DMS53 treated with DMSO at 0.1 percent for 48 hours (cell line): ENCODE measurements around the gene BLACAT1.
"Not testable (repeated sequence)": the region's sequence is repeated elsewhere in the genome, so short reads cannot be mapped to it uniquely, and the experiment has no call there.

Source experiments
- DNase-seq: peaks from one replicate; lab custom pipeline; 2025; ENCODE audit not compliant: unreplicated experiment; lab: John Stamatoyannopoulos, UW

The BLACAT1 gene

DNA sequence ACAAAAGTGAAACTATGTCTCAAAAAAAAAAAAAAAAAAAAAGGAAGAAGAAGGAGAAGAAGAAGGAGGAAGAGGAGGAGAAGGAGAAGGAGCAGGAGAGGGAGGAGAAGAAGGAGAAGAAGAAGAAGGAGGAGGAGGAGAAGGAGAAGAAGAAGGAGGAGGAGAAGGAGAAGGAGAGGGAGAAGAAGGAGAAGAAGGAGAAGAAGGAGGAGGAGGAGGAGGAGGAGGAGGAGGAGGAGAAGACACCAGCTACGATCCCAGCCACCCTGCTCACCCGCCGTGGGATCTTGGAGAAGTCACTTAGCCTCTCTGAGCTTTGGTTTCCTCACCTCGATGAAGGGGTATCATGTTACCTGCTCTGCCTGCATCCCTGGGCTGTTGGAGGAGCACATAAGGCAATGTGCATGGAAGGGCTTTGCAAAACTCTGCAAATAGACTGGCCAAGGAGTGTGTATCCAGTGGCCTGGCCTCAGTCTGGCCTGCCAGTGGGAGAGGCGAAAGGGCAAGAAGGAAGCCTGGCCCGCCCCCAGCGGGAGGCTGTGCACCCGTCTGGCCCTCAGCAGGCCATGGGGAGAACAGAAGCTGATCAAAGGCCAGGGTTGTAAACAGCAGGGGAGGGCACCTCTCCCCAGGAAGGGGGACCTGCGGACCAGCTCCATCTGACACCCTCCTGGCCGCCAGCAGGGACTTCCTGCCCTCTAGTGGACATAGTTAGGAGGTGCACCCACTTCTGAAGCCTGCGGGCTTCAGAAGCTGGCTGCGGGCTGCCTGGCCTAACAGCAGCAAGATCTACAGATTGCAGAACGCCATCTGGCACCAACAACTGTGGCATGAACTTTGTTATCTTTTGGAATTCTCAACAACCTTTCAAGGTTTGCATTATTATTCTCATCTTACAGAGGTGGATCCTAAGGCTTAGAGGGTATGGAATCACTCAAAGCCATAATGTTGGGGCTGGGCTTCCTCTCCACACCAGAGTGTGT is 29.4 kb upstream of the BLACAT1 start:
- peak; percentile 97 for DNase-seq

DNA sequence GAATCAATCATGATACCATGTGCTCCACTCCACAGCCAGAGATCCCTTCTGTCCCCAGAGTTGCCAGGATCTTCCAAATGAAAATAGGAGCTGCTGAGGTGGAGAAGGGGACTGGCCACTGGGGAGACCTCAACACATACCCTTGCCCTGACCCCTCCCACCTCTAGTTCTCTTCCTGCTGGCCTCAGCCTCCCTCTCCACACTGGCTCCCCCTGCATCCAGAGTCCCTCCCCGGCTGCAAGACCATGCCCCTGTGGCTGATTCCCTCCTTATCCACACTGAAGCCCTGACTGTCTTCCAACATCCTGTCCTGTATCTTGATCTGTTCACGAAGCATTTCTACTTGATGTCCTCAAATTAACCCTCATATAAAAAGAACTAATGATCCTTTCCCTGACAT is 27.5 kb upstream of the BLACAT1 start:
- DNase-seq = no peak

DNA sequence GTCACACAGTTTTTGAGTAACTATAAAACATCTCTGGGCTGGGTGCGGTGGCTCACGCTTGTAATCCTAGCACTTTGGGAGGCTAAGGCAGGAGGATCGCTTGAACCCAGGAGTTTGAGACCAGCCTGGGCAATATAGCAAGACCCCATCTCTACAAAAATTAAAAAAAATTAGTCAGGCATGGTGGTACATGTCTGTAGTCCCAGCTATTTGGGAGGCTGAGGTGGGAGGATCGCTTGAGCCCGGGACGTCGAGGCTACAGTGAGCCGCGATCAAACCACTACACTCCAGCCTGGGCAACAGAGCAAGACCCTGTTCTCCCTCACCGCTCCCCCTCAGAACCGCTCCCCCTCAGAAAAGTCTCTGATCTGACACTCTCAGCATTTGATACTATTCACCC is 26.7 kb upstream of the BLACAT1 start:
- not testable (repeated sequence) for DNase-seq

DNA sequence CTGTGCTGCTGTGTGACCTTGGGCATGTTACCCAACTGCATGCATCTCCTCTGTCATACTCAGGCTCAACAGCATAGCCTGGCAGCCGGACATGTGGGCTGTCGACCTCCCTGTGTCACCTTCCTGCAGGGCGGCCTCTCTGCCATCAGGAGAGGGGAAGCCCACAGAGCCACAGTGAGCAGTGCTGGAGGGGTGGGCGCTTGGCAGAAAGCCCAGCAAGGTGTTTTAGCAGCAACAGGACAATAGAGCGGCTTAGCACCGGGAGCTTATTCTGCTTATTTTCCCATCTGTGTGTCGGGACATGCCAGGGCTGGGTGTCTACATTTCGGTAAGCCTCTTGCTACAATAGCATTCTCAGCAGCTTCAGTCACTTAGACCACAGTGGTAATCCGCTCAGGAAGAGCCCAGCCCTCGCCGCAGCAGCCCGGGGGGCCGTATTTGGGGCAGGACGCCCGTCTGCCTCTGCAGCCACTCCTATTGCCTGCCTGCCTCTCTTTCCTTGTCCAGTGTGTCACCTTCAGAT is 25.8 kb upstream of the BLACAT1 start:
- DNase-seq = no peak

DNA sequence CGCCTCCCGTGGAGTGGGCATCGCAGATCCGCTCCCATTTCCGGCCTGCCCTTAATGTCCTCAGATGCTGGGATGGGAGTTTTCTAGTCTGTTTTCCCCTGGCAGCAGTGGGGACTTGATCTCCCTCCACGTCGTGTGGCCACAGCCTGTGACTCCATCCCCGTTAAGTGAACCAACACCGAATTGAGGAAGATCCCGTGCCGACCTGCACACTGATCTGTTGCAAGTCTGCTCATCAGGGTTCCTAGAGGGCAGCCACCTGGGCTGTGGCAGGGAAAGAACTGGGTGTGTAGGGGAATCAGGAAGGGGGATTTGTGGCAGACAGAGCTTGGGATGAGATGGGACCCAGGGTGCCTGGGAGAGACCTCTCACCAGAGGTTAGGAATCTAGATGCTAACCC is 25.4 kb upstream of the BLACAT1 start:
- DNase-seq = no peak

DNA sequence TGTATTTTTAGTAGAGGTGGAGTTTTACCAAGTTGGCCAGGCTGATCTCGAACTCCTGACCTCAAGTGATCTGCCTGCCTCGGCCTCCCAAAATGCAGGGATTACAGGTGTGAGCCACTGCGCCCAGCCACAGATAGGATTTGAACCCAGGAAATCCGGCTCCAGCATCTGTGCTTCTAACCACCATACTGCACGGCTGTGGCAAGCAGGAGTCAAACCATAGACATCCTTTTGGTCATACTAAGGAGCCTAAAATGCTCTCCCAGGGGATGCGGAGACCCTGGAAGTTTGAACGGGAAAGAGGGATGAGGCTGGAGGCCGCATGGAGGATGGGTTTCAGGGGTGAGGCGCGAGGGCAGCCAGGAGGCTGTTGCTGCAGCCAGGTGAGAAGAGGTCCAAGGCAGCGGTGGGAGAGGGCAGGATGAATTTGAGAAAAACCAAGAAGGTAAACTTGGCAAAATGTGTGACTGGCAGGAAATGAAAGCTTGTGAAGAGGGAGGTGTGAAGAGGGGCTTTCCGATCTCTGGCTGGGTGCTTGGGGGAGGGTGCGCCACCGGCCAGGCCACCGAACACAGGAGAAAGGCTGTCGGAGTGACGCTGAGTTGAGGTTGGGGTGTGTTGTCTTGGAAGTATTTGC is 24.6 kb upstream of the BLACAT1 start:
- DNase-seq = no peak

DNA sequence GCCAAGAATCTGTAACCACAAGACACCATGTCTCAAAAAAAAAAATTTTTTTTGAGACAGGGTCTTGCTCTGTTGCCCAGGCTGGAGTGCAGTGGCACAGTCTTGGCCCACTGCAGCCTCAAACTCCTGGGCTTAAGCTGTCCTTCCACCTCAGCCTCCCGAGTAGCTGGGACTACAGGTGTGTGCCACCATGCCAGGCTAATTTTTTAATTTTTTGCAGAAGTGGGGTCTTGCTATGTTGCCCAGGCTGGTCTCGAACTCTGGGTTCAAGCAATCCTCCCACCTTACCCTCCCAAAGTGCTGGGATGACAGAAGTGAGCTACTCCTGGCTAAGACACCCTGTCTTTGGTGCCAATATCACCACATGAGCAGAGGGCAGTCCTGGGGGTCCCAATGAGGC is 23.1 kb upstream of the BLACAT1 start:
- DNase-seq = not testable (repeated sequence)

DNA sequence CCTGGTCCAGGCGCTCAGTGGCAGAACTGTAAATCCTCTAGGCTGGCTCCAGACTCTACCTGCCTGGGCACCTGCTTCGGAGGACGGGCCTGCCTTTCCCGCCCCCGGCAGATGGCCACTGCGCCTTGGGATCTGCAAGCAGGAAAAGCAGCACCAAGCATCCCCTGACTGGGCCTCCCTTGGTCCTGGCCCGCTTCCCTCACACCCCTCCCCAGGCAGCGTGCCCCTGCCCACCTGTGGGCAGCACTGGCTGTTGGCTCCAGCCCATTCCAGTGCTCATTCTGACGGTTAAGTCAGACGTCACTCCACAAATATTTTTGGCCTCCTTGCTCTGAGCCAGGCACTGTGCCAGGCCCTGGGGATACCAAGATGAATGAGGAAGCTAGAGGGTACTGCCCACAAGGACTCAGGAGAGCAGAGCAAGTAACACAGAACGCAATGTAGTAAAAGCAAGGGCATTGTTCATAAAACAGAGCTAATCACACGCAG is 22.0 kb upstream of the BLACAT1 start:
- DNase-seq = no peak

DNA sequence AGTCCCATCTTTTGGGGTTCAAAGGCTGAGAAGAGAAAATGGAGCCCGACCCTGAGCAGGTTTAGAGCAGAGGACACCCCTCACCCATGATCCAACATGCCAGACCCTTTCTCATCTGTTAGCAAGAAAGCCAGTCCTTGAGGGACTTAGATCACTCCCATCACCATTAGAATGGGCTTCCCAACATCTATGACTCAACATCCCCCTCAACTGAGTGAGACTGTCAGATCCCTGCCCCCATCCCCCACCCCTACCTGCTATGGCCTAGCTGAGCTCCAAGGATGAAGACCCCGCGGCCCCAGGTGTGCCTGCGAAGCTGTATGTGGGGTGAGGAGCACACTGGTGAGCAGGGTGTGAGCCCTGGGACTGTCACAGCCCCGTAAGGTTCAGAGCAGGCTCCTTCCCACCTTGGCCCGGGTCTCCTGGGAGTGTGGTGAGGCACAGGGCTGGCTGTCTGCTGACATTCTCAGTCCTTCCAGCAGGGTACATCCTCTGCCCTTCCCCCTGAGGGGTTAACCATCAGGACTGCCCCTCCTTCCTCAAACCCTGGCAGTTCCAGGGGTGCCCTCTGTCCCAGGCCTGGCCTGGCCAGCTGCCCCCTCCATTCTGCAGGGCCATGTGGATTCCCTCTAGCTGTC is 21.4 kb upstream of the BLACAT1 start:
- no peak for DNase-seq

DNA sequence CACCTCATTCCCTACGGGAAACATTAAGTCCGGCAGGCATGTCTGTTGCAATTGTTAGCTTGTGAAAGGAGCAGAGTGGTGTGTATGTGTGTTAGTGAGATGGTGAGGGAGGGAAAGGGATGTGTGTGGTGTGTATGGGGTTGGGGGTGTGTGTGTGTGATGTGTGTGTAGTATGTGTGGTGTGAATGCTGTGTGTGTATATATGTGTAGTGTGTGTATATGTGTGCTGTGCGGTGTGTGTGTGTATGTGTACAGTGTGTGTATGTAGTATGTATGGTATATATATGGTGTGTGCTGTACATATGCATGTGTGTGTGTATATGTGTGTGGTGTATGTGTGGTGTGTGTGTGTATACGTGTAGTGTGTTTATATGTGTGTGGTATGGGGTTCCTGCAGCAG is 20.8 kb upstream of the BLACAT1 start:
- DNase-seq = no peak

DNA sequence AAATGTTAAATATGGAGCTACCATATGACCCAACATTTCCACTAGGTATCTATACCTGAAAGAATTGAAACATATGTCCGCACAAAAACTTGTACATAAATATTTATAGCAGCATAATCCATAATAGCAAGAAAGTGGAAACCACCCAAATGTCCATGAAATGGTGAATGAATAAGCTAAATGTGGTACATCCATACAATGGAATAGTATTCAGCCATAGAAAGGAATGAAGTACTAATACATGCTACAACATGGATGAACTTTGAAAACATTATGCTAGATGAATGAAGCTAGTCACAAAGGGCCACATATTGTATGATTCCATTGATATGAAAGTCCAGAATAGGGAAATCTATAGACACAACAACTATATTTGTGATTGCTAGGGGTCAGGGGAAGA is 20.0 kb upstream of the BLACAT1 start:
- no peak for DNase-seq

DNA sequence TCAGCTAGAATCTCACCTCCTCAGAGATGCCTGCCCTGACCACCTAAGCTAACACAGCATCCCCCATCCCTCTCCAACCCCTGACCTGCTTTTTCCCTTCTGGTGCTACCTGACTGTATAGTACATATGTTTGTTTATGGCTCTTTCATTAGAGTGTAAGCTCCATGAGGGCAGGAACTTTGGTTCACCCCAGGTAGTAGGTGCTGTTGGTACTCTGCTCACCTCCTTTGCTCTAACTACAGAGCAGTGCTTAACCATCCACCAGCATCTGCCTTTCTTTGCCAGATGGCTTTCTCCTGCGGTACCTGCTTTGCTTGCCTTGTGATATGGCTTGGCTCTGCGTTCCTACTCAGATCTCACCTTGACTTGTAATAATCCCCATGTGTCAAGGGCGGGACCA is 18.7 kb upstream of the BLACAT1 start:
- DNase-seq = no peak

DNA sequence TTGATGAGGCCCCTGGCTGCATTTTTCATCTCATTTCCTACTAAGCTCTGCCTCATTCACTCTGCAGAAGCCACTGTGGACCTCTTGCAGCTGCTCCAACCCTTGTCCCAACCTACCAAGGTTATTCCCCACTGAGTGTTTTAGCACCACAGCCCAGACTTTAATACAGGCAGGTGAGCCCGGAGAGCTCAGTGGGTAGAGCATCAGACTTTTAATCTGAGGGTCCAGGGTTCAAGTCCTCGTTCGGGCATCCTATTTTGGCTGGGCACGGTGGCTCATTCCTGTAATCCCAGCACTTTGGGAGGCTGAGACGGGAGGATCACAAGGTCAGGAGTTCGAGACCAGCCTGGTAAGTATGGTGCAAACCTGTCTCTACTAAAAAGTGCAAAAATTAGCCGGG is 18.1 kb upstream of the BLACAT1 start:
- DNase-seq = no peak

DNA sequence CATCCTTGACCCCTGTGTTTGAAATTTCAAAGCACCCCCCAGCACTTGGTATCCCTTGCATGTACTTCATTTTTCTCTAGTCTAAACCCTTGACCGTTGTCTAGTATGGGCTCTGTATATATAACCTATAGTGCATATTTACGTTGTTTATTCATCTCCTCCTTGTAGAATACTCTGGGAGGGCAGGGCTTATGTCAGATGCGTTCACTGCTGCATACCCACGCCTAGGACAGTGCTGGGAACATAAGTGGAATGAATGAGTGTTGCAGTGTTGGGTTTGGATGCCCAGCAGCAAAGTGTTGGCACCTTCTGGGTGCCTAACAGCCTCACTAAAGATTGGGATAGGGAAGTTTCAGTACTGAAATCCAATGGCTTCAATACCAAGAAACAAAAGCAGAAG is 17.6 kb upstream of the BLACAT1 start:
- no peak for DNase-seq

DNA sequence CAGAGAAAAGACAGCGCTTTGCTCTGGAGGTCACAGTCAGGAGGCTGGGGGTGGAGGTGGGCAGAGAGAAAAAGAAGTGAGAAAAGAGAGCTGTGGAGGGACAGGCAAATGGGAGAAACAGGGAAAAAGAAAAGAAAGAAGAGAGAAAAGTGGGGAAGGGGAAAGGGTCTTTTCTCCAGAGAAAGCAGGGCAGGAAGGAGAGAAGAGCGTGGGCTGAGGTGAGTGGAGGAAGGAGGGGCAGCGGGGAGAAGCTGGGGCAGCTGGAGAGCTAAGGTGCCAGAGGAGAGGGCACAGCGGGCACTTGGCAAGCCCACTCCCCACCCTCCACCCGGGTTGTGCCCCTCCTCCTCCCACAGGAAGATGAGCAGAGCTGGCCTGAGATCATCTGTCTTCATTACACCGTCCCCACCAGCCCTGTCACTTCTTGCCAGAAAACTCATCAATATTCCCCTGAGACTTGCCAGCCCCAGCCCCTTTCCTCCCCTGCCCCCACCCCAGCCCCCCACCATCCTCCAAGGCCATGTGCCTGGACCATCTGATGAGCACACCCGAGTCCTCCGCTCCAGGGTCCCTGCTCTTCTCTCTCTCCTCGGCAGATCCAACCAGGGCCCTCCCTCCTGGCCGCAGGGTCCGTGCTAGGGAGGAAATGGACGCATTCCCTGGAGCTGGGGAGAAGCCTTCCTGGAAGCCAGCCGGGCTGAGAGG is 17.0 kb upstream of the BLACAT1 start:
- no peak for DNase-seq

DNA sequence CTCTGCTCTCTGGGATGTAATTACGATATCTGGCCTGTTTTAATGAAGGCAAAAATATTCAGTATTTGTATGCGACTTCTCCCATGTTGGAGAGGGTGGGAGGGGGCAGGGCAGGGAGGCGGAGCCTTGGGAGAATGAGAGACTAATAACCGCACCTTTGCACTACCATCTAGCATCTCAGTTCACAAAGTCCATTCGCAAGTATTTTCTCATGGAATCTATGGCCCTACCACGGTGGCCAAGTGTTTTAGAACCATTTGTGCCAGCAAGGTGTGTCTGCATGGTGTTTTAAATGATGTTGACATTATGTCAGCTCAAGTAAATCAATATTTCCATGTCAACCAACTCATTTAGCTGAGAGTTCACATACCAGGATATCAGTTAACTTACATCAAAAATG is 14.3 kb upstream of the BLACAT1 start:
- DNase-seq = no peak

DNA sequence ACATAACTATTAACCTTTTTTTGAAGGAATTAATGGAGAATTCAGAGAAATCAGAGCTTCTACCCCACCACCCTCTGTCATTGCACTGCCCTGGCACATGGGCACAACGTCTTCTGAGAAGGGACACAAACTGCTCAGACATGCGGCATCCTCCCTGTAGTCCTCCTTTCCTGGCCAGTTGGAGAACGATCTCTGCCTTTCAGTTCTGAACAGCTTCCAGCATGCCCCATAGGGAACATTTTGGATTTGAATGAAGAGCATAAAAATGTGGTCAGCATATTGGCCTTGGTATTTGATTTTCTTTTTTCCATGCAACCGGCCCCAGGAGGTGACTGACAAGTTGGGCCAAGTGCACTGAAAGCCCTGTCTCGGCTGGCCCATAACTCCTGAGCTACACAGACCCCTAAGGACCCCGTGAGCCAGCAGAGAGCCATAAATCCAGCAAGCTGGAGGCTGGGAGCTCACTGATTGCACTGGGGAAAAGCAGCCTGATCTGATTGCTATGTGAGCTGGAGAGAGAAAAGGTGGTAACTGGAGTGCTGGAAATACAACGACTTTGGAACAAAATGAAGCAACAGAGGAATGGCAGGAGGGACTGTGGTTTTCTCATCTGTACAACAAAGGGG is 10.9 kb upstream of the BLACAT1 start:
- no peak for DNase-seq

DNA sequence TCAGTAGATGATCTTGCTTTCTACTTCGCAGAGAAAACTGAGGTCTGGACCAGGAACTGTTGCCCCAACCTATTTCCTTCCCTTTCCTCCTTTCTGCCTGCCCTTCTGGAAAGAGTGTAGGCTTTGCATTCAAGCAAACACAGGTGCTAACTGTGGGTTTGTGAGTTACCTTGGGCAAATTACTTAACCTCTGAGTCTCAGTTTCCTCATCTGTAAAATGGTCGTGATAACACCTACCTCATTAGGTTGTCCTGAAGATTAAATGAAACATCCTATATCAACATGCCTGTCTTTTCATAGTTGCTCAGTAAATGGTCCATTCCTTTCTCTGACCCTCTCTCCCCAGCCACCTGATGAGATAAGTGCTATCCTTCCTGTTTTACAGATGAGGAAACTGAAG is 9.5 kb upstream of the BLACAT1 start:
- no peak for DNase-seq

DNA sequence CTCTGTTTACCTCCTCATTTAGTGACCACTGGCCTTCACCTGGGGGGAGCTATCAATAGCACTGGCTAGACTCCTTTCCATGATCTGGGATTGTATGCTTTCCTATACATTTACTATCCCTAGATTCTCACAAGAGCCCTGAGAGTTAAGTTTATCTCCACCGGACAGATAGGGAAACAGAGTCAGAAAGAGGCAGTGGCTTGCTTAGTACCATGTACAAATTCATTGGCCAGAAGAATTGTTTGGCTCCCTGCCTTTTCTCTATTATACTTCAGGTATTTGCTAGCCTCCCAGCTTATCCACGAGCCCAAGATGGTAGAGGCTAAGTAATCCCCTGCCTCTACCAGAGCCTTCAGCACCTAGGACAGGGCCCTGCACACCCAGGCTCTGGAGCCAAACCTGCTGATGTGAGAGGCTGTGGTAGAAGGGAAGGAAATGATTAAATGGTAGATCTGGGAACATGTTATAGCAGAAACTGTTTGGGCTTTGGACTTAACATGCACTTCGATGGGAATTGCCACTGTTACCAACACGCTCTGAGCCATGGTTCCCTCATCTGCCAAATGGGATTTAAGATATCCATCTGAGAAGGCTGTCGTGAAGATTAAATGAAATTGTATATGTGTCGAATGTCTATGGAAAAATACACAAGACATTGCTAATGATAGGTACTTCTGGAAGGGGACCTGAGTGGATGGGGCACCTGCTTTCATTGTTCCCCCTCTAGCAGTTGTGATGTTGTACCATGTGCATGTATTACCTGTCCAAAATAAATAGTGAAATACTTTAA is 3.1 kb upstream of the BLACAT1 start:
- no peak for DNase-seq
